PC-9 (cell line): ENCODE measurements around the gene BRINP2.

Source experiments
- CTCF ChIP-seq: fragments of 200-600 bp; sonication (generic); conservative IDR thresholded peaks from 2 replicates; pipeline ENCODE4 v1.6.1; 2017; ENCODE audit warnings: mixed run types, antibody characterized with exemption, mild to moderate bottlenecking, moderate library complexity
- EZH2 ChIP-seq: fragments of 200-600 bp; sonication (generic); IDR thresholded peaks from 2 replicates; pipeline ENCODE4 v1.8.0; 2017; ENCODE audit warnings: antibody characterized with exemption, low read depth

- TF ChIP-seq CTCF (no peak), EZH2 (no peak)
Measured at GRCh38 chr1:177173976-177174375, 3.2 kb downstream of the BRINP2 start.
